C4-2B (cell line): Measurements from ENCODE around the gene SCAANT1.

Experiments used
- H3K27ac ChIP-seq: fragments of 450-650 bp; 2 replicates; pipeline ENCODE4 v1.5.1; 2017
- ZFX ChIP-seq: fragments of 450-650 bp; IDR thresholded peaks from 2 replicates; pipeline ENCODE4 v1.6.1; 2017
- TF ChIP-seq, protein P1 (sequence below): fragments of 450-650 bp; conservative IDR thresholded peaks from 2 replicates; pipeline ENCODE4 v1.5.1; 2017; ENCODE audit warnings: mild to moderate bottlenecking

The SCAANT1 gene

DNA sequence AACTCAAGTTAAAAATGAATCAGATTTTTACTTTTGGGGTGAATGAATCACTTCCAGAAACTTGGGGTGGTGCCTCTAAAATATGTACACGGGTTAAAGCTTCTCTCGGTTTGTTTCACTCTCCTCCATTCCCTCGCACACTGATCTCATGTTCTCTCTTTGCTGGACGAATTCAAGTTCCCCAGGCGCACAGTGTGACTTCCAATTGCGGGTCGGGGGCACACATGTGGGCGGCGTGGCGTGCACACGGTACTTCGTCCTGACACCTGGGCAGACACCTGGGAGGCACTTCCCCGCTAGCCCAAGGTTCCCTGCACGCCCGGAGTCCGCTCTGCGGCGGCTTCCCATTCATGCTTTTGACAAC, 692 bp downstream of the SCAANT1 start:
- TF ChIP-seq, protein P1, sequence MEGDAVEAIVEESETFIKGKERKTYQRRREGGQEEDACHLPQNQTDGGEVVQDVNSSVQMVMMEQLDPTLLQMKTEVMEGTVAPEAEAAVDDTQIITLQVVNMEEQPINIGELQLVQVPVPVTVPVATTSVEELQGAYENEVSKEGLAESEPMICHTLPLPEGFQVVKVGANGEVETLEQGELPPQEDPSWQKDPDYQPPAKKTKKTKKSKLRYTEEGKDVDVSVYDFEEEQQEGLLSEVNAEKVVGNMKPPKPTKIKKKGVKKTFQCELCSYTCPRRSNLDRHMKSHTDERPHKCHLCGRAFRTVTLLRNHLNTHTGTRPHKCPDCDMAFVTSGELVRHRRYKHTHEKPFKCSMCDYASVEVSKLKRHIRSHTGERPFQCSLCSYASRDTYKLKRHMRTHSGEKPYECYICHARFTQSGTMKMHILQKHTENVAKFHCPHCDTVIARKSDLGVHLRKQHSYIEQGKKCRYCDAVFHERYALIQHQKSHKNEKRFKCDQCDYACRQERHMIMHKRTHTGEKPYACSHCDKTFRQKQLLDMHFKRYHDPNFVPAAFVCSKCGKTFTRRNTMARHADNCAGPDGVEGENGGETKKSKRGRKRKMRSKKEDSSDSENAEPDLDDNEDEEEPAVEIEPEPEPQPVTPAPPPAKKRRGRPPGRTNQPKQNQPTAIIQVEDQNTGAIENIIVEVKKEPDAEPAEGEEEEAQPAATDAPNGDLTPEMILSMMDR = no peak
- TF ChIP-seq ZFX = no peak
- peak overlapping the region; percentile 77 for H3K27ac ChIP-seq

DNA sequence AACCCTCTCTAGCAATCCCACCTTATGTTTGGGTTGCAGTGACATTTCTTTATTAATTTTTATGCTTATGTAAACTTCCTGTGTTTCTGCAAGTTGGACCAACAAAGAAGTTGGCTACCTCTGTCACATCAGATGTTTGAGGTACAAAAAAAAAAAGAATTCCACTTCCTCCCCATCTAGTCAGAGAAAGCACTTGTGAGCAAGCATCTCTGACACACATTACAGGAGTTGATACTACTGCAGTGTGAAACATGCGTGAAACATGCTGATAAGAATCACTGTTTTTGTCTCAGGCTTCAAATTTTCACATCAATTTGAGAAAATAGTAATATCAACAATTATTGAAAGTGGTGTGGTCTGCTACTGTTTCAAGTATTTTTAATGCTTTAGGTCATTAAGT, 1.3 kb downstream of the SCAANT1 start:
- TF ChIP-seq ZFX = no peak
- TF ChIP-seq, protein P1 = no peak
- H3K27ac ChIP-seq = no peak overlapping the region

DNA sequence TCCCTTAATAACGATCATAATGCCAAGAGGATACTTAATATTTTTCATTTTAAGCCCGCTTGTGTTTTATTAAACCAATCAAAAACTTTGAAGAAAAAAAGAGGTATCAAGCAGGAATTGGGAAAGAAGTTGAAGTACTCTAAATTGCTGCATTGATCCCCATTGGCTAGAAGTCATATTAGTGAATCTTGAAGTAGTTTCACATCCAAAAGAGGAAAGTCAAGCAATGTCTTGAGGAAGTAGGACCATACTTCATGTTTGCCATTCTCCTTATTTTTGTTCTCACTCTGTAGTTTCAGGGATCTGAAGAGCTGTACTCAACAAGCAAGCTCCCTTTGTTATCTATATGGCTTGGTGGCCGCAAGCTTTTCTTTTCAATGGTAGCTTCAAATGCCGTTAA, 2.2 kb downstream of the SCAANT1 start:
- TF ChIP-seq ZFX = no peak
- TF ChIP-seq, protein P1 = no peak
- no peak overlapping the region for H3K27ac ChIP-seq

DNA sequence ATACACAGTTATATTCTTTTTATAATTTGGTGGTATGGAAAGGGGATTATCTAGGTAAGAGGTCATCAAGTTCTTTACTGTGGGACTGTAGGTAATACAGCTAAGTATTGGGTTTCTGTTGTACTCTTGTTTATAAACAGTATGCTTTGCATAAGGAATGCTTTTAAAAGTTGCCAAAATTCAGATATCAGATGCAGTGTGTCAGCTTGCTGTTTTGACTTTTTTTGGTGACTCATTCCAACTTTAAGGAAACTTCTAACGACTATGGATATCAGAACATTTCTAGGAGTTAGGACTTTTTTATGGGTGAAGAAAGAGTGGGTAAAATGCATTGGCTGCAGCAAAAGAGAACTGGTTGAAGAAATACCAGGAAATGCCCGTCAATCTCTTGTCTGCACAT, 2.8 kb downstream of the SCAANT1 start:
- H3K27ac ChIP-seq = no peak overlapping the region
- TF ChIP-seq, protein P1 = no peak
- TF ChIP-seq ZFX = no peak

DNA sequence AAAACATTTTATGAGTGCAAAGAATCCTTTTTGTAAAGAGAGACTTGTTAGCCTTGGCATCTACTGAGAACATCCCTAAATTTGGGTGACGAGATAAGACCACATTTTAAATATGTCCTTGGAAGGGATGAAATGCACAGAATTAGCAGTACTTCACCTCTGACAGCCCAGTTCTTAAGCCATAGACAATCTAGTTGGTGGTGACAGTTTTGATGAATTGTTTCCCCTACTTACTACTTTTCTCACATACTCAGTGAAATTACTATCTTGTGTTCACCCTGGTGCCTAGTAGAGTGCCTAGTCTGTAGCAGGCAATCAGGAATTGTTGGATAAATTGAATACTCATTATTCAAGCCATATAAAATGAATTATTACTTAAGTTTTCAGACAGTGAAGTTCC, 3.4 kb downstream of the SCAANT1 start:
- TF ChIP-seq, protein P1 = no peak
- no peak for TF ChIP-seq ZFX
- H3K27ac ChIP-seq = no peak overlapping the region

DNA sequence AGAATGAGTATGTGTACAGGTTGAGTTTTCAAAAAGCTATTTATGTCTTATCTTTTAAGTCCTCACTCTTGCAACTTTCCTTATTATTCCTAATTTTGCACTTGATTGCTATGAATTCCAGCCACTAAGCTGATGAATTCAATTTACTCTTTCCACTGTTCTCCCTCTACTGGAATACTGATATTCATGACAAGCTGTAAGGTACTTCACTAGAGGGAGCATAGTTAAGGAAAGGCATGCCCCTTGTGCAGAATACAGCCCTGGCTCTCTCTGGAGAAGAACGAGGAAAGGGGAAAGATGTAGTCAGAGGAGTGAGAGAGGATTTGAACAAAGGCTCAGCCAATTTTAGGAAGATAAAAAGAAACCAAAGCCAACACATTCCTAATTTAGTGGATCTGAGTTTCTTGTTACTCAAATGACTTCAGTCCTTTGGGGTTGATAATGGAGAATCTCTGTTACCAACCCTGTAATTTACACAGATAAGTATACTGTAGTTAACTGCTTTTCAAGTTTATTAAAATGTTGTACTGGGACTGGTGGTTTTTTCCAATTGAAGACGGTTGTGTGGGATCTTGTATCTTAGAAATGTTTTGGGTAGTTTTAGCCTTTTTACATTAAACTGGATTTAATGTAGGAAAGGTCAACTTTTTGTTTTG, 4.0 kb downstream of the SCAANT1 start:
- TF ChIP-seq, protein P1 = no peak
- no peak for TF ChIP-seq ZFX

DNA sequence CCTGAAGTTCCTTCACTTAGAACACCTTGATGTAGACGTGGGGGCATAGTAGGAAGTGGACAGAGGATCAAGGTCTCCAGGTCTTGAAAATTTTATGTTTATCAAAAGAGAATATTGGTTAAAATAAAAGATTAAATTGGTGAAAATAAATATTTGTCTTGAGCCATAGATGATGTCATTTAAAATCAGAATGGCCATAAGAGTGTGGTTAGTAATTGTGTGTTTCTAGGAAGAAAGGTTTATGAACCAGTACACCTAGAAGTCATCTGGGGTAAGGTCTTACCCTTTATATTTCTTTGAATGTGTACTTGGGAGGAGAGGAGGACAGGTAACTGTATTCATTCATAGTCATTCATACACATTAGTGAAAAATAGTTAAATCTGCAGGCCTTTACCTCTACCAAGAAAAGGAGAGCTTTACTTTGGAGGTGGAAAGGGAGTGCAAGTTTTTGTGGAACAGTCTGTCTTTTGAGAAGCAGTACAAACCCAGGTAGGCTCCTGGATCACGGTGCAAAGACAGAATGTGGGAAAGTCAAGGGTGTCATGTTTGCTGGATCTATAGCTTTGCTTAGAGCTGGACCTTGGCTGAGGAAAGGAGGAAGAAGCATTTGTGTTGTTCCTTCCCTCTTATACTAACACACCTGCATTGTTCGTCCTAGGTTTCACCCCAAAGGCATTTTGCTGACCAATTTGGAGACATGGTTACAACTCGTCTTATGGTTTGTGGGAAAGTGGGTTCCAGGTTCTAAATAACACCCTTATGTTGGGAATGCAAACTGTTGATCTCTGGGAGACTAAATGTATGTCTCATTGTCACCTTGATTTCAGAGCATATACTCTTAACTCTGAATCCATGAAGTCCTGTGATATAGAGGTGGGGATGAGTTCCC, 6.2 kb downstream of the SCAANT1 start:
- TF ChIP-seq ZFX = no peak
- TF ChIP-seq, protein P1 = no peak
- no peak overlapping the region for H3K27ac ChIP-seq

More for the DNA sequence above, 4.0 kb downstream of the SCAANT1 start:
- no peak overlapping the region for H3K27ac ChIP-seq
